ENCODE data around the gene SLC7A9.
"Not testable (repeated sequence)": the region's sequence is repeated elsewhere in the genome, so short reads cannot be mapped to it uniquely, and the experiment has no call there.

SLC7A9 gene

DNA sequence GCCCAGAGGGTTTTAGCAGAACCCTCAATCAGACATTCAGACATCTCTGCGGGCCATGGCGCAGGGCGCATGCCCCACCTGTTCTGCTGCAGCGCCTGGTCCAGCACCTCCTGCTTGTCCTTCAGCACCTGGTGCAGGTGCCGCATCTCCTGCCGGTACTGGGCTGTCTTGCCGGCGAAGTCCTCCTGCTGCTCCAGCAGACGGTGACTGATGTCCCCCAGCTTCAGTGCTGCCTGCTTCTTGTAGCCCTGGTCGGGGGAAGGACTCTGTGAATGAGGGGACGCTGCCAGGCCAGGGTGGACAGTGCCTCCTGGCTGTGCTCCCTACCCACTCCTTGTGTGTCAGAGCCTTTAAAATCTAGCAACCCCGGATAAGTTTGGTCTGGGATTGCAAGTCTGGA, 12.2 kb upstream of the SLC7A9 start:
- DNase-seq = no peak

DNA sequence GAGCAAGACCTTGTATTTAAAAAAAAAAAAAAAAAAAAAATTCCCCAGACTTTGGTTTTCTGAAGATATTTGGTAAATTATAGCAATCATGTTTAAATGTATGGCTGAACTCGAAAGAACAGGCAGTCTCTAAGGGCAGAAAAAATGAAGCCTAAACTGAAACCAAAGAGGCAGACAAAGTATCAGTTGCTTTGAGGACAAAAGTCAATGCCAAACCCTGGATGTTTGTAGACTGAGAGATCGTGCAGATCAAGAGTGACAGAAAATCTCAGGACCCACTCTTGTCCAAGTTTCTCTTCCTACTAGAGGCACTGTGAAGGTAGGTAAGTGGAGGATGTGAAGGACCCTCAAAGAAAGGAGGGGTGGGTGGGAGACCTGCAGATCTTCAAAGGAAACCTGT, 11.1 kb upstream of the SLC7A9 start:
- DNase-seq = no peak

- DNase-seq = no peak
Observed at GRCh38 chr19:32879741-32880140, 10.2 kb upstream of the SLC7A9 start.

GRCh38 chr19:32878988-32879387, 9.4 kb upstream of the SLC7A9 start:
- no peak for DNase-seq

GRCh38 chr19:32877977-32878745, 8.6 kb upstream of the SLC7A9 start:
- DNase-seq = no peak

DNA sequence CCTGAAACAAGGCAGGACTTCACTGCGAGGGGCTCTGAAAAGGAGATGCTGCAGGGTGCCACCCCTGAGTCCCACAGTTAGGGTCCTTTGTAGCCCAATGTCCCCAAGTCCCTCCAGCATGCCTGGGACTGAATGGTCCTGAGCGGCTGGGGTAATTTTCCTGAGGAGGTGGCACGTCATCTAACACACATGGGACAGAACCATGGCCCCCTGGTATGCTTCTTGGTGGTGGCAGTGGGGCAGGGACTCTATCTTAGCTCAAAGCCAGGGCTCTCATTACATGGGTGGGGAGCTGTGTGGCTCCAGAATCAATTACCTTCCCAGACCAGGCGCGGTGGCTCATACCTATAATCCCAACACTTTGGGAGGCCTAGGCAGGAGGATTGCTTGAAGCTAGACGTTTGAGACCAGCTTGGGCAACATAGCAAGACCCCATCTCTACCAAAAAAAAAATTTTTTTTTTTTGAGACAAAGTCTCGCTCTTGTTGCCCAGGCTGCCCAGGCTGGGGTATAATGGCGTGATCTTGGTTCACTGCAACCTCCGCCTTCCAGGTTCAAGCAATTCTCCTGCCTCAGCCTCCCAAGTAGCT, 7.9 kb upstream of the SLC7A9 start:
- no peak for DNase-seq

DNA sequence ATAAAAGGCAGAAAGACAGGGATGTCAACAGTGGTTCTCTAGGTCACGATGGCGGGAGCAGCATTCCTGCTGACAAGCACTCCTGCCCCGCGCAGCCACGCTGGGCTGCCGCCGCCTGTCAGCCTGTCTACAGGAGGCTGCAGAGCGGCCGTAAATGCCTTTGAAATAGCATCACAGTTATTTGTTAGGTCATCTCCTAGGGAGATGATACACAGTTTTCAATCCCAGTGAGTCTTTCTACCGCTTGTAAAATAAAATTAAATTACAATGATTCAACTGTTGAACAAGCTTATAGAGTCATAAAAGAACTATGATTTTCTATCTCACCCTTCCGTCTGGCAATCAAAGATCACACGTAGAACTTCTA, 7.3 kb upstream of the SLC7A9 start:
- no peak for DNase-seq

- DNase-seq = no peak
Observed at GRCh38 chr19:32876236-32876918, 6.8 kb upstream of the SLC7A9 start.

DNA sequence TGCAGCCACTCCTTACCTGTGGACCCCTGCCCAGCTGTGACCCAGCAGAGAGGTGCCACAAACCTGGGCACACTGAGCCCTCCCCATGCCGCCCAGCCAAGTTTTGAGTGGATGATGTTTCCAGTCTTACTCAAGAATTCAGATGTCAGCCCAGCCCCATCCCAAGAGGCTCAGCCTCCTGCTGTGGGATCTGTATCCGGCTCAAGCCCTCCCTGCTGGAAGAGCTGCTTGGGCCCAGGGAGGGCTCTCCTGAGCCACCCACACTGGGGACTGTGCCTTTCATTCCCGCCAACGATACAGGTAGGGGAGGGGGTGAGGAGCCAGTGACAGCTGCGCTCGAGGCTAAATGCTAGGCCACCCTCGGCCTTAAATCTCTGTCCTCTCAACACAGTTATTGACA, 5.9 kb upstream of the SLC7A9 start:
- no peak for DNase-seq

DNA sequence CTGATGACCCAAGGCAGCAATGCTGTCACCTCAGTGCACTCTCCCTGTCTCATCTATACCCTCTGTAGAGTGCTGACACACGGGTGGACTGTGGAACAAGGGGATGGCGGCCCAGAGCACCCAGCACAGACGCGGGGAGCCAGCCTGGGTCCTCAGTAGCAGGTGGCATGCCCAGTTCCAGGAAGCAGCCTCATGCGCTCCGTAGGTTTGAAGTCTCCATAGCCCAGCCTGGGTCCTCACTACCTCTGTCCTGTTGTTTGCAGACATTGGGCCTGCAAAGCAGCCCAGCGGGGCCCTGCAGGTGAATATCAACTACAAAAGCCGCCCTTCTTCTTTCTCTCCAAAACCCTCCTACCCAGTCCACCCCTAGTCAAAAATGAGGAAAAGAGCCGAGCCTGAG, 5.0 kb upstream of the SLC7A9 start:
- DNase-seq = no peak

- DNase-seq = peak; percentile 5
Observed at GRCh38 chr19:32873247-32873959, 3.8 kb upstream of the SLC7A9 start.

DNA sequence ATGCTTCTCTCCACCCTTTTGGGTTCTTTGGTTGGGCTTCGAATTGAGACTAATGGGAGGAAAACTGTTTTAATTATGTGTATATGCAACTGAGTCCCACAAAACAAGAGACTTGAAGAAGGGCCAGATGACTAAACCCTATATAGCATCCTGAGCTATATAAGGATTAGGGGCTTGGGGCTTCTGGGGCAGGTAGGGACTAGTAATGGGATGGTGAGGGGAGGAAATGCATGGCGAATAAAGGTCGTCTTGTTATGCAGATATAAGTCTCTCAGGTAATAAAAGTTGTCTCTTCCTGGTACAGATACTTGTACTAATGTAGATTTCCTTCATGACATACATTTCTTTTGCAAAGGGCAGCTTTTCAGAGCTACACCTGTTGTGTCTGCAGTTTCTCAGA, 2.8 kb upstream of the SLC7A9 start:
- DNase-seq = no peak

GRCh38 chr19:32870981-32871451, 1.4 kb upstream of the SLC7A9 start:
- no peak for DNase-seq

GRCh38 chr19:32869966-32870573, 503 bp upstream of the SLC7A9 start:
- DNase-seq = no peak

- DNase-seq = no peak
Observed at GRCh38 chr19:32868206-32868950, 1.2 kb downstream of the SLC7A9 start.

DNA sequence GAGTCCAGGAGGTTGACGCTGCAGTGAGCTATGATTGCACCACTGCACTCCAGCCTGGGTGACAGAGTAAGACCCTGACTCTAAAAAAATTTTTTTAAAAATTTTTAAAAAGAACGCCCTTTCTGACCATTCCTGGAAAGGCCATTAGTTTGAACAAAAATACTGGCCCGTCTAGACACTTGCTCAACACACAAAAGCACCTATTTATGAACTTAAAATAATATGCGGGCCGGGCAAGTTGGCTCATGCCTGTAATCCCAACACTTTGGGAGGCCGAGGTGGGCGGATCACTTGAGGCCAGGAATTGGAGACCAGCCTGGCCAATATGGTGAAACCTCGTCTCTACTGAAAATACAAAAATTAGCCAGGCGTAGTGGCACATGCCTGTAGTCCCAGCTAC, 2.1 kb downstream of the SLC7A9 start:
- not testable (repeated sequence) for DNase-seq

DNA sequence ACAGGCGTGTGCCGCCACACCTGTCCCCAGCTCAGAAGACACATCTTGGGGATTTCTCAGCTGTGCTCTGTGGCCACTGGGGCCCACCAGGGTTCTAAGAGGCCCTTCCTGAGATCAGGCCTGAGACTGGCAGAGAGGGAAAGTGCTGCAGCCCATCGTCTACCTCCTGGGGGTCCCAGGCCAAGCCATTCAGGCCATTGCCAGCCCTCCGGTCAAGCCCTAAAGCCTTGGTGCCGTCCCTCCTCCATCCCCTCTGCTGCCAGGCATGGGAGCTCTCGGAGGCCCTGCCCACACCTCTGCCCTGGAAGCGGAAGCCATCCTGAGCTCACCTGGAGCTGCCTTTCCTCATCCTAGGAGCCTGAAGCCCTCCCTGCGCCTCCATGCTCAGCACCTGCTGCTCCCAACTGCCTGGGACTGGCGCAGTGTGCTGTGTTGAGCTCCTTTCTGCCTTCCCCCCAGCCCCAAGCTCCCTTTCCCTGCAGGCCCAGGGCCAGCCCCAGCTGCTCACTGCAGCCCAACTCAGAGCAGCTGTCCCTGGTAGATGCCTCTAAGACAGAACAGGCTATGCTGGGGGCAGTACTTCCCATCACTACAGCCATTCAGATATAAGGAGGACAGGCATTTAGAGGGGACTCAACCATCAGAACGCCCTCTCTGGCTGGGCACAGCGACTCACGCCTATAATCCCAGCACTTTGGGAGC, 2.9 kb downstream of the SLC7A9 start:
- no peak for DNase-seq

DNA sequence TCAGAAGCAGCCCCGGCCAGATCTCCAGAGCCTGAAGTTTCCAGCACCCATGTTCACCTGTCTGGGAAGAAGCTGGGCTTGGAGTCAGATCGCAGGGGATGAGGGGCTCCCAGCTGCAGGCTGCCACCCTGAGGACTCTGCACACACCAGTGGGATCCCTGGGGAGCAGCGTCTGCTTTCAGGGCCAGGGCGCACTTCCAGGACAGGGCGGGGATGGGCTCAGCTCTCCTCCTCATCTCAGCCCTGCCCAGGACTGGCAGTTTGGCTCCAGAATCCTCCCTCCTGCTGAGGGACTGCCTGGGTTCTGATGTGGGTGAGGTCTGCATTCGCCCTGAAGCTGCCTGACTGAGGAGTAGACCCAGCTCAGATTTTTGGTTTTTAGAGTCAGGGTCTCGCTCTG, 3.5 kb downstream of the SLC7A9 start:
- DNase-seq = no peak

DNA sequence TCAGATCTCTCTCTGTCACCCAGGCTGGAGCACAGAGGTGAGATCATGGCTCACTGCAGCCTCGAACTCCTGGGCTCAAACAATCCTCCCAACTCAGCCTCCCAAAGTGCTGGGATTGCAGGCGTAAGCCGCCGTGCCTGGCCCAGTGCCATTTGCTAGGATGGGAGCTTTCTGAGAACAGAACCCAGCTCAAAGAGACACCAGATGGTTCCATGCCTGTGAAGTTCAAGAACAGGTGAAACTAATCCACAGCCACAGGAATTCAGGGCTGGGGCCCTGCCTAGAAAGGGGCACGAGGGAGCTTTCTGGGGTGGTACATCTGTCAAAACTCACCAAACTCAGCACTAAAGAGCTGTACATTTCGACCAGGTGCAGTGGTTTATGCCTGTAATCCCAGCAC, 4.2 kb downstream of the SLC7A9 start:
- no peak for DNase-seq

- no peak for DNase-seq
Observed at GRCh38 chr19:32864318-32865007, 5.1 kb downstream of the SLC7A9 start.

- DNase-seq = no peak
Observed at GRCh38 chr19:32863841-32864240, 5.7 kb downstream of the SLC7A9 start.
